Measurements from ENCODE around the gene CACNA1F.

GRCh38 chrX:49228185-49228584 is 5.0 kb downstream of the CACNA1F start:
- TF ChIP-seq SPI1 (IDR thresholded peaks at IDR 0.05; ENCODE audit: low read depth, low read length) (no peak), POLR2A (IDR thresholded peaks at IDR 0.05; ENCODE audit: low read depth, low read length) (no peak), POLR2AphosphoS5 (IDR thresholded peaks at IDR 0.05; ENCODE audit: low read depth, low read length) (no peak)

Measured in GM12891 (cell line).